ENCODE results near the gene VENTX.

Gene VENTX

GRCh38 chr10:133270773-133271297 is 33.2 kb downstream of the VENTX start:
- Histone ChIP-seq H3K27ac (no peak overlapping the region), H3K4me2 (0 out of 22 replicates have a peak overlapping the region, but pooled peaks of 1 of the 11 experiments have one; percentile 38), H3K27me3 (peaks cover 7 to 14% (median 11%) of the 10 kb centered on the region in 11 experiments), H3K4me3 (no peak overlapping the region), H4K20me1 (peaks cover 0 to 63% (median 11%) of the 10 kb centered on the region in 11 experiments; a peak in 10 of 22 replicates), H3K9ac (no peak overlapping the region), H3K4me1 (peaks cover 19 to 50% (median 35%) of the 10 kb centered on the region in 10 experiments), H3K36me3 (peaks cover 0 to 58% (median 0%) of the 10 kb centered on the region in 11 experiments; a peak in 9 of 22 replicates), H3K9me3 (replicated peaks in 1 of 11) (no peaks in the 10 kb centered on the region)
- no peak for TF ChIP-seq Cebpa-rat (IDR thresholded peaks at IDR 0.05)

DNA sequence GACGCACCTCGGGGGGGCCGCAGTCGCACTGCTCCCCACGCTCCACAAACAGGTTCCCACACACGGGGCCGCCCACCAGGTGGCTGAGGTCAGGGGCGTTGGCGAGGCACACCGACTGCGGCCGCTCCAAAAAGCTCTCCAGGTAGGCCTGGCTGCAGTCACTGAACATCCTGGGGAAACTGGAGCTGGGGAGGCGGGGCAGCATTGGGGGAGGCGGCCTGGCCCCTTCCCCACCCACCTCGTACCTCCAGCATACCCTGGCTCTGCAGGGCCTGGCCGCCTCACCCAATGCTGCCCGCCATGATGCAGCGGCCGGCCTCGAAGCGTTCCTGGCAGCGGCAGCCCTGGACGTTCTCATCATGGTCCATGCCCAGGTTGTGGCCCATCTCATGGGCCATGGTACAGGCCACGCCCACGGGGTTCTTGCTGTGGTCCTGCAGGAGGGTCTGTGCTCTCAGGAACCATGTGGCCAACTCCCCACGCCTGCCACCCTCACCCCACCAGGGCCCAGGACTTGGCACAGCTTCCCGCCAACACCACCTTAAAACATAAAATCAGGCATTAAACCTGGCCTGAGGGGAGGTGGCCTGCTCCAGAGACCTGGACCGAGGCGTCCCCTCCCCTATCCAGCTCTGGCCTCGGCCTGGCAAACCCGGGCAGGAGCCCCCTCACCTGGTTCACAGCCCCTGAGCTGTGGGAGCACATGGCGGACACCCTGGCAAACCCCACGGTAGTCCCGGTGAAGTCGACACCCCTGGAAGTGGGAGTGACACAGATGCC is 34.1 kb downstream of the VENTX start:
- no peak overlapping the region for H3K27ac ChIP-seq
- peaks cover 0 to 58% (median 0%) of the 10 kb centered on the region in 11 experiments; a peak in 9 of 22 replicates for H3K36me3 ChIP-seq
- peaks cover 16 to 22% (median 19%) of the 10 kb centered on the region in 11 experiments for H3K27me3 ChIP-seq
- H4K20me1 ChIP-seq: peaks cover 0 to 72% (median 15%) of the 10 kb centered on the region in 11 experiments; a peak in 10 of 22 replicates
- H3K4me3 ChIP-seq: no peak overlapping the region
- H3K4me1 ChIP-seq: peaks cover 24 to 55% (median 44%) of the 10 kb centered on the region in 10 experiments
- no peak overlapping the region for H3K4me2 ChIP-seq
- no peak overlapping the region for H3K9ac ChIP-seq
- no peak for TF ChIP-seq Cebpa-rat (IDR thresholded peaks at IDR 0.05)
- no peaks in the 10 kb centered on the region for H3K9me3 ChIP-seq (replicated peaks in 1 of 11)

GRCh38 chr10:133272301-133272963 is 34.8 kb downstream of the VENTX start:
- Histone ChIP-seq H4K20me1 (peaks cover 0 to 79% (median 17%) of the 10 kb centered on the region in 11 experiments; a peak in 16 of 22 replicates), H3K27me3 (peaks cover 18 to 30% (median 23%) of the 10 kb centered on the region in 11 experiments), H3K27ac (no peak overlapping the region), H3K9me3 (replicated peaks in 1 of 11) (no peaks in the 10 kb centered on the region), H3K4me2 (no peak overlapping the region), H3K4me3 (no peak overlapping the region), H3K4me1 (peaks cover 31 to 62% (median 51%) of the 10 kb centered on the region in 10 experiments), H3K36me3 (peaks cover 0 to 58% (median 0%) of the 10 kb centered on the region in 11 experiments; a peak in 9 of 22 replicates), H3K9ac (0 out of 22 replicates have a peak overlapping the region, but pooled peaks of 1 of the 11 experiments have one; percentile 18)
- TF ChIP-seq Cebpa-rat (IDR thresholded peaks at IDR 0.05): no peak

DNA sequence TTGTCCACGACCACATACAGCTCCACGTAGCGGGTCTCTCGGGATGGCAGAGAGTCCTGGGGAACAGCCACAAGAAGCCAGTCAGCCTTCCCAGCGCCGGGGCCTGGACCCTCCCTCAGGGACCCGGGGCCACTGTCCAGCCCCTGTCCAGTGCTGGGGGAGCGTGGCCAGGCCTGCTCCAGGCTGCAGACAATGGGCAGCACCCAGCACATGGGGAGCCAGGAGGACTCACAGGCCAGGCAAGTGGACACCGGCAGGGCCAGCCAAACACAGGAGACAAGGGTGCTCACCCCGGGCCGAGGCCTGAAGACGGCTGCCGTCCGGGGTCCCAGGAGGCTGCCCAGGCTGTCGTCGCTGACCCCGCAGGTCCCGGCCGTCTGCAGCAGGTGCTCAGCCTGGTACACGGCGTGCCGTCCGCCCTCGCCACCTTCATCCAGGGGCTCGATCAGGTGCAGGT is 35.3 kb downstream of the VENTX start:
- no peaks in the 10 kb centered on the region for H3K9me3 ChIP-seq (replicated peaks in 1 of 11)
- peaks cover 0 to 83% (median 23%) of the 10 kb centered on the region in 11 experiments; a peak in 17 of 22 replicates for H4K20me1 ChIP-seq
- peak overlapping the region in 2 of 11 experiments; percentile 54 to 75; a peak in 4 of 22 replicates for H3K4me2 ChIP-seq
- H3K27ac ChIP-seq: peak overlapping the region in 1 of 11 experiments; percentile 48; a peak in 2 of 22 replicates
- peaks cover 18 to 34% (median 23%) of the 10 kb centered on the region in 11 experiments for H3K27me3 ChIP-seq
- peaks cover 0 to 54% (median 0%) of the 10 kb centered on the region in 11 experiments; a peak in 9 of 22 replicates for H3K36me3 ChIP-seq
- no peak for TF ChIP-seq Cebpa-rat (IDR thresholded peaks at IDR 0.05)
- no peak overlapping the region for H3K4me3 ChIP-seq
- H3K4me1 ChIP-seq: peaks cover 37 to 68% (median 56%) of the 10 kb centered on the region in 10 experiments
- peak overlapping the region in 2 of 11 experiments; percentile 18 to 19; a peak in 1 of 22 replicates for H3K9ac ChIP-seq

DNA sequence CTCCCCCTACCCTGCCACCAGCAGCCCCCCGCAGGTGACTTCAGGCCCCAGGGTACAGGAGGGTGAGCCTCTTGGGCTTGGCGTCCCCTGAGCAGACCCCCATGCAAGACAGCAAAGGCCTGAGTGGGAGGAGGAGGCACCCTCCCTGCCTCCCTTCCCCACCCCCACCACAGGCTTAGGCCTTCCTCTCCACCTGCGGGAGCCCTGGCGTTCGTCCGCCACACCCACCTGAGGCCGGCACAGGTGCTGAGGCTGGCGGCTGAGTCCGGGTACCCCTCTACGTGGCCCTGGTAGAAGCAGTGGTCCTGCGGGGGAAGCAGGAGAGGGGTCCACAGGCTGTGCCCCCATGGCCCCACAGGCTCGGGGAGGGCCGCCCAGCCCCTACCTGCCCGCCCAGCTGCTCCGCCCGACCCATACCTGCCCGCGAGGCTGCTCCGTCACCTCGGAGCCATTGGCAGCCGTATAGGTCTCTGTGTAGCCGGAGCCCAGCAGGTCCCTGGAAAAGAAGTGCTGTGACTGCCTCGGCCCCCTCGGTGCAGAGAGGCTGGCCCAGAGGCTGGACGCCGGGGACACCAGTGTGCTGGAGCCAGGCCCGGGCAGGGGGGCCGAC is 36.0 kb downstream of the VENTX start:
- peak overlapping the region; percentile 12 to 75 (median 41); a peak in 13 of 22 replicates for H3K4me2 ChIP-seq
- peaks cover 0 to 83% (median 28%) of the 10 kb centered on the region in 11 experiments; a peak in 18 of 22 replicates for H4K20me1 ChIP-seq
- peaks cover 0 to 48% (median 0%) of the 10 kb centered on the region in 11 experiments; a peak in 9 of 22 replicates for H3K36me3 ChIP-seq
- no peak overlapping the region for H3K4me3 ChIP-seq
- peaks cover 18 to 34% (median 23%) of the 10 kb centered on the region in 11 experiments for H3K27me3 ChIP-seq
- H3K9me3 ChIP-seq (replicated peaks in 1 of 11): no peaks in the 10 kb centered on the region
- TF ChIP-seq Cebpa-rat (IDR thresholded peaks at IDR 0.05): no peak
- no peak overlapping the region; a peak in 1 of 22 replicates for H3K9ac ChIP-seq
- H3K27ac ChIP-seq: peak overlapping the region in 3 of 11 experiments; percentile 38 to 51 (median 48); a peak in 4 of 22 replicates
- peaks cover 43 to 75% (median 63%) of the 10 kb centered on the region in 10 experiments for H3K4me1 ChIP-seq

DNA sequence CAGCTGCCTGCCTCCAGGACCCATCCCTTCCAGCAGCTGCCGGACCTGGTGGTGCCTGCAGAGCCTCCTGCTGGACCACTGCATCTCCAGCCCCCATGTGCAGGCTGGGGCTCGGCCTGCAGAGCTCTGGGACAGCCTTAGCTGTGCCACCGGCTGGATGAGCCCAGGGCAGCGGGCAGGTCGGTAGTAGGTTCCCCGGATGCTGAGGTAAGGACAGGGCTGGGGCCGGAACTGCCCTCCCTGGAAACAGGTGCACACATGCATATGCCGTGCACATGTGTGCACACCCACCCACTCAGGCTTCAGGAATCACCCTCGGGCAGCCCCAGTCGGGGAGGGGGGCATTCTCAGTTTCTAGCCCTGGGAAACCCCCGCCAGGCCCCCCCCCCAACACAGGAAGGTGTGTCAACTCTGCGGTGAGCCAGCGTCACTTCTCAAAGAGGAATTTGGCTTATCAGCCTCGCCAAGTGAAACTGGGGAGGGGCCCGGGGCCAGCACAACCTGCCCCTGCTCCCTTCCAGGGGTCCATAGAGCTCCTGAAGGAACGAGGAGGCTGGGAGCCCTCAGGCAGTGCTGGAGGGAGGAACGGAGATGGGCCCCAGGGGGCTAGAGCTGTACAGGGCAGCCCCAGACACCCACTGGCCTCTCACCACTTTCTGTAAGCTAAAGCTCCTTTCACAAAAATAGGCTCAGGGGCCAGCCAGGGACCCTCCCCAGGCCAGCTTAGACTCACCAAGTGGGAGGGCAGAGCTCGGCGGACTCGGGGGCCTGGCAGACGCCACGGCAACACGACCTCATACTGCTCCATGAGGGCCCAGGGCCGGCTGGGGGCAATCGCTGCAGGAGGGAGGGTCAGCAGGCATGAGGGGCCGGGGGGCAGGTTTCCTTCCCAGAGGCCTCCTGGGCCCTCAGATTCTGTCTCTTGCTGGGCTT is 37.4 kb downstream of the VENTX start:
- peaks cover 4 to 83% (median 33%) of the 10 kb centered on the region in 11 experiments; a peak in 19 of 22 replicates for H4K20me1 ChIP-seq
- peak overlapping the region; percentile 30 to 72 (median 54); a peak in 19 of 20 replicates for H3K4me3 ChIP-seq
- H3K36me3 ChIP-seq: peaks cover 0 to 46% (median 13%) of the 10 kb centered on the region in 11 experiments; a peak in 19 of 22 replicates
- H3K27ac ChIP-seq: peak overlapping the region; percentile 4 to 83 (median 77); a peak in 21 of 22 replicates
- H3K9me3 ChIP-seq (replicated peaks in 1 of 11): no peaks in the 10 kb centered on the region
- H3K4me2 ChIP-seq: peak overlapping the region; percentile 87 to 100 (median 98)
- peaks cover 57 to 78% (median 68%) of the 10 kb centered on the region in 10 experiments for H3K4me1 ChIP-seq
- peaks cover 18 to 34% (median 23%) of the 10 kb centered on the region in 11 experiments for H3K27me3 ChIP-seq
- TF ChIP-seq Cebpa-rat (IDR thresholded peaks at IDR 0.05): peak in 1 of 11 experiments; percentile 50; a peak in 2 of 22 replicates
- peak overlapping the region; percentile 49 to 75 (median 71) for H3K9ac ChIP-seq

DNA sequence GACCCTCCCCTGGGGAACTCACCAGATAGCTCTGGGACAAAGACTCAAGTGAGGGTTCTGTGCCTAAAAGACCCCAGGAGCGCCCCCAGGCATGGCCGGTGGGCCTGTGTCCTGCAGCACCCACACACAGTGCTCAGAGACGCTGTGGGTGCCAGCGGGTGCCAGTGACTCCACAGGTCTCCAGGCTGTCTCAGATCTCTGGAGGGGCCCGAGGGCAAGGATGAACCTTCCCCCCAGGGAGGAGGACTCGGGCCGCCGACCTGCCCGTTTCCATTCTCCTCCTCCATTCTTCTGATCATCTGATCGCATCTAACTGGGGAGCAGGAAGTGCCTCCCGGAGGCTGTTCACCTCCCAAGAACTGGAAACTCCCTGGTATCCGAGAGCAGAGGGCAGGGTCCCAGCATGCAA is 38.0 kb downstream of the VENTX start:
- Histone ChIP-seq H3K9ac (peak overlapping the region; percentile 49 to 75 (median 71); a peak in 21 of 22 replicates), H3K27ac (peak overlapping the region; percentile 4 to 83 (median 77); a peak in 20 of 22 replicates), H3K4me1 (peaks cover 54 to 78% (median 67%) of the 10 kb centered on the region in 10 experiments), H4K20me1 (peaks cover 4 to 83% (median 39%) of the 10 kb centered on the region in 11 experiments; a peak in 19 of 22 replicates), H3K9me3 (replicated peaks in 1 of 11) (no peaks in the 10 kb centered on the region), H3K4me2 (peak overlapping the region; percentile 87 to 100 (median 98)), H3K36me3 (peaks cover 3 to 46% (median 20%) of the 10 kb centered on the region in 11 experiments; a peak in 21 of 22 replicates), H3K4me3 (peak overlapping the region; percentile 30 to 72 (median 54); a peak in 19 of 20 replicates), H3K27me3 (peaks cover 18 to 34% (median 23%) of the 10 kb centered on the region in 11 experiments)
- TF ChIP-seq Cebpa-rat (IDR thresholded peaks at IDR 0.05): no peak
